BJ (cell line): ENCODE measurements around the gene DCDC1. TPM values are rescaled to one million over a fixed set of nuclear protein-coding genes. Genes with fewer than 3 reads are reported as not detected.
A peak's percentile ranks its signal among the peaks of the same experiment; 100 is the strongest.

ENCODE experiments used
- CTCF ChIA-PET: fragments of 350-600 bp; formaldehyde crosslinking; extraction: SDS; loops from one replicate; lab custom pipeline; 2021; ENCODE audit warnings: antibody characterized with exemption, inconsistent platforms; lab: Yijun Ruan, JAX
- POLR2A ChIA-PET: fragments of 300-600 bp; sonication (Branson Sonifier 250); formaldehyde crosslinking; extraction: SDS; loops from one replicate; lab custom pipeline; 2021; ENCODE audit warnings: antibody characterized with exemption; lab: Charles Lee
- DNase-seq: peaks from one replicate; pipeline ENCODE4 v3.0.0-alpha.2; 2011; ENCODE audit warnings: low read depth
- H3K27me3 ChIP-seq: 2 replicates; pipeline ENCODE4 v1.6.0; 2011; ENCODE audit warnings: low read length; ENCODE audit not compliant: control insufficient read depth, insufficient read depth
- H3K36me3 ChIP-seq: 2 replicates; pipeline ENCODE4 v1.5.1; 2011; ENCODE audit warnings: low read length; ENCODE audit not compliant: control insufficient read depth, insufficient read depth
- H3K4me3 ChIP-seq: 2 replicates; pipeline ENCODE4 v1.5.1; 2011; ENCODE audit warnings: low read depth, mild to moderate bottlenecking, control low read depth, low read length
- CTCF ChIP-seq: IDR thresholded peaks from 2 replicates; pipeline ENCODE4 v1.5.1; 2011; ENCODE audit warnings: low read depth, mild to moderate bottlenecking, control low read depth, inconsistent platforms, low read length, moderate library complexity; ENCODE audit not compliant: insufficient read depth
- polyA plus RNA-seq: library from polyadenylated mRNA; depleted of rRNA; stranded (reverse); fragments of >200 nt; gene quantifications from 2 replicates; pipeline ENCODE4 v1.2.3, GENCODE V29; 2011

The DCDC1 gene
- polyA plus RNA-seq, 1 experiment: not detected

GRCh38 chr11:31397239-31397834 lies 27.8 kb upstream of the DCDC1 start:
- ChIA-PET POLR2A (no interaction called here), CTCF (interaction anchor here (0.6 to 2.0 kb wide), 10 partner anchors 9 to 778 kb away, joined by 3 to 11 read pairs (median 4); no protein-coding TSS in a partner anchor)
- H3K27me3 ChIP-seq: no peaks in the 10 kb centered on the region
- H3K36me3 ChIP-seq: no peaks in the 10 kb centered on the region; the same call in 1 of the 2 replicates
- no peak overlapping the region for H3K4me3 ChIP-seq
- peak; percentile 55 for TF ChIP-seq CTCF
- DNase-seq: no peak

GRCh38 chr11:31387379-31387778 lies 17.8 kb upstream of the DCDC1 start:
- POLR2A ChIA-PET: no interaction called here
- 0 out of 2 replicates have a peak, but pooled peaks cover 1% of the 10 kb centered on the region for H3K36me3 ChIP-seq
- no peak for TF ChIP-seq CTCF
- peak; percentile 38 for DNase-seq
- no peak overlapping the region for H3K4me3 ChIP-seq
- CTCF ChIA-PET: interaction anchor here (0.6 kb wide), 2 partner anchors 833 to 893 kb away, joined by 3 read pairs; no protein-coding TSS in a partner anchor
- no peaks in the 10 kb centered on the region for H3K27me3 ChIP-seq

- 0 out of 2 replicates have a peak, but pooled peaks cover 1% of the 10 kb centered on the region for H3K36me3 ChIP-seq
- no peaks in the 10 kb centered on the region for H3K27me3 ChIP-seq
- no peak overlapping the region for H3K4me3 ChIP-seq
- CTCF ChIA-PET: interaction anchor here (0.7 kb wide), 1 partner anchor 771 kb away, joined by 3 read pairs; no protein-coding TSS in a partner anchor
- no peak for TF ChIP-seq CTCF
- POLR2A ChIA-PET: no interaction called here
- DNase-seq: no peak
These were observed 13.6 kb upstream of the DCDC1 start for GRCh38 chr11:31383116-31383515.

- Histone ChIP-seq H3K27me3 (no peaks in the 10 kb centered on the region), H3K36me3 (no peaks in the 10 kb centered on the region), H3K4me3 (no peak overlapping the region)
- DNase-seq: no peak
- ChIA-PET POLR2A (no interaction called here), CTCF (interaction anchor here (0.8 kb wide), 1 partner anchor 32 kb away, joined by 3 read pairs; no protein-coding TSS in a partner anchor)
- no peak for TF ChIP-seq CTCF
These were observed 6.3 kb upstream of the DCDC1 start for GRCh38 chr11:31375879-31376278.

GRCh38 chr11:31366795-31367194 lies 2.7 kb downstream of the DCDC1 start:
- ChIA-PET POLR2A (no interaction called here), CTCF (interaction anchor here (0.6 to 1.2 kb wide), 2 partner anchors 17 to 126 kb away, joined by 3 to 4 read pairs; no protein-coding TSS in a partner anchor)
- H3K4me3 ChIP-seq: no peak overlapping the region
- DNase-seq: no peak
- no peaks in the 10 kb centered on the region for H3K36me3 ChIP-seq
- TF ChIP-seq CTCF: no peak
- peaks cover 4% of the 10 kb centered on the region for H3K27me3 ChIP-seq
